Mucosa of rectum (tissue), 2 donors: ENCODE measurements around the gene PTPN14.

Source experiments
- H3K27ac ChIP-seq, 2 donors: one replicate each; pipeline ENCODE4 v1.7.0; 2013; ENCODE audit warnings: inconsistent platforms in 2 of 2, low read depth in 2 of 2, low read length in 2 of 2
- H3K27me3 ChIP-seq, 2 donors: one replicate each; pipeline ENCODE4 v1.7.0; 2013; ENCODE audit warnings: low read length in 2 of 2; ENCODE audit not compliant: control insufficient read depth in 2 of 2, insufficient read depth in 2 of 2
- H3K36me3 ChIP-seq, 2 donors: one replicate each; pipeline ENCODE4 v1.7.0; 2013; ENCODE audit warnings: low read length in 2 of 2; ENCODE audit not compliant: control insufficient read depth in 2 of 2, insufficient read depth in 2 of 2
- H3K4me1 ChIP-seq, 2 donors: one replicate each; pipeline ENCODE4 v1.7.0; 2013; ENCODE audit warnings: low read length in 2 of 2, mild to moderate bottlenecking in 1 of 2; ENCODE audit not compliant: control insufficient read depth in 2 of 2, insufficient read depth in 2 of 2
- H3K4me3 ChIP-seq, 2 donors: one replicate each; pipeline ENCODE4 v1.7.0; 2013; ENCODE audit warnings: low read length in 2 of 2
- H3K9ac ChIP-seq, 2 donors: one replicate each; pipeline ENCODE4 v1.7.0; 2013; ENCODE audit warnings: low read length in 2 of 2, low read depth in 1 of 2, mild to moderate bottlenecking in 1 of 2
- H3K9me3 ChIP-seq, 2 donors: one replicate each; pipeline ENCODE4 v1.7.0; 2013; ENCODE audit warnings: low read length in 2 of 2; ENCODE audit not compliant: control insufficient read depth in 2 of 2
- donor health status: healthy.
- donor health status: Normal muscosa, but diverticular disease.

The PTPN14 gene

DNA sequence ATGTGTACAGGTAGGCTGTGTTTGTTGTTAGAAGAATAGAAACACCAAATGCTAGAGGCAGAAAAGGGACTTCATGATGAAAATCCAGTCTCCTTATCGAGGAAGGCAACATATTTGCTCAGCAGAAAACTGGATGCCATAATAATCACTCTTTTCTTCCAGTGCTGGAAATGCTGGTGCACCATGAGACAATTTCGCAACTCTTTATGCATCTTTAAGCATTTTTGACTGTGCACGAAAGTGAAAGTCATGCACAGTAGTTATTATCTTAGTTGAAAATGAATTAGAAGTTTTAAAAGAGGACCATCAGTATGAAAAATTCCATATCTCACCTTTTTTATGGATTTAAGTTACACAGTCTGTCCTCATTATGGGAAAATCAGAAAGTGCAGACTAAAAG, 241.4 kb downstream of the PTPN14 start:
- H3K4me1 ChIP-seq, result no peaks in the 10 kb centered on the region
- H3K27ac ChIP-seq, result no peak overlapping the region
- no peaks in the 10 kb centered on the region for H3K9me3 ChIP-seq
- H3K4me3 ChIP-seq, result no peak overlapping the region
- H3K27me3 ChIP-seq, result no peaks in the 10 kb centered on the region
- no peaks in the 10 kb centered on the region for H3K36me3 ChIP-seq
- no peak overlapping the region for H3K9ac ChIP-seq

DNA sequence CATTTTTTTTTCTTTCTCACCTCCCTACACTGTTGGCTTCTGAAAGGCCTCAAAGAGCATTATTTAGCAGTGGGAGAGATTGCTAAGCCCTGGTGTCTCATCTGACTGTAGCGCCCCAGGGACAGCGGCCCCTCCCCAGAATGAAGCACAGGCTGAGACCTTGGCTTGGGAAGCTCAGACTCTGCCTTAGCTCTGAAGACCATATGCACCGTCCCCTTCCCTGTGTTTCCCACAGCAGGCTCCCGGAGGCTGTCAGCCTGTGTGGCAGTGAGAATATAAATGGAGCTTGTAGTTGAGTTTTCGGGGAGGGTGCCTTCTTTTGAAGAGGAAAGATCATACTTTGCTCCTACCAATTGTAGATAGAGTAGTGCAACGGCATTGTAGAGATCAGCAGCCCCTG, 245.1 kb downstream of the PTPN14 start:
- no peak overlapping the region for H3K9ac ChIP-seq
- H3K36me3 ChIP-seq, result no peaks in the 10 kb centered on the region
- H3K27ac ChIP-seq, result no peak overlapping the region
- H3K27me3 ChIP-seq, result no peaks in the 10 kb centered on the region
- H3K9me3 ChIP-seq, result no peaks in the 10 kb centered on the region
- no peak overlapping the region for H3K4me3 ChIP-seq
- H3K4me1 ChIP-seq, result no peaks in the 10 kb centered on the region

DNA sequence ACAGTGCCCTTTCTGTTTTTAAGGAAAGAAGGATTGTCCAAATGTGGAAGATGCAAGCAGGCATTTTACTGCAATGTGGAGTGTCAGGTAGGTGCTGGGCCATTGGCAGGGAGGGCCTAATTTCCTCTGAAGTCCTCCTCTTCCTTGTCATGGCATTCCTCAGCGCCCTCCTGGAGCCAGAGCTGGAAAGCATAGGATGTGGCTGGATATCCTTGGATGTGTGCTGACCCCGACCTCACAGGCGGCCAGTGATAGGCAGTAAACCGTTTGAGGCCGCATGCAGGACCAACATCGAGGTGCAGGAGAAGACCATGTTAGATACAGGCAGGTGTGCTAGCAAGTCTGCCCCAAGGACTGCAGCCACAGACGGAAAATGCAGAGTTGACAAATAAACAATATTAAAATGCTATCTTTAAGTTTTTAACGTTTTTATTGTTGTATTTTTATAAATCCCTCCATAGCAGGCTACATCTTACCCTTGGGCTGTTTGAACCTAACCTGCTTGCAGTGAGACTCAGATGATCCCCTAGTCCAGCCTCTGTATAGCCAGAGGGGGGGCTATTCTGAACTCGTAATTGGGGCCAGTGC, 246.1 kb downstream of the PTPN14 start:
- Histone ChIP-seq H3K9me3 (no peaks in the 10 kb centered on the region), H3K27ac (no peak overlapping the region), H3K27me3 (no peaks in the 10 kb centered on the region), H3K9ac (no peak overlapping the region), H3K4me1 (no peaks in the 10 kb centered on the region), H3K4me3 (no peak overlapping the region), H3K36me3 (no peaks in the 10 kb centered on the region)

DNA sequence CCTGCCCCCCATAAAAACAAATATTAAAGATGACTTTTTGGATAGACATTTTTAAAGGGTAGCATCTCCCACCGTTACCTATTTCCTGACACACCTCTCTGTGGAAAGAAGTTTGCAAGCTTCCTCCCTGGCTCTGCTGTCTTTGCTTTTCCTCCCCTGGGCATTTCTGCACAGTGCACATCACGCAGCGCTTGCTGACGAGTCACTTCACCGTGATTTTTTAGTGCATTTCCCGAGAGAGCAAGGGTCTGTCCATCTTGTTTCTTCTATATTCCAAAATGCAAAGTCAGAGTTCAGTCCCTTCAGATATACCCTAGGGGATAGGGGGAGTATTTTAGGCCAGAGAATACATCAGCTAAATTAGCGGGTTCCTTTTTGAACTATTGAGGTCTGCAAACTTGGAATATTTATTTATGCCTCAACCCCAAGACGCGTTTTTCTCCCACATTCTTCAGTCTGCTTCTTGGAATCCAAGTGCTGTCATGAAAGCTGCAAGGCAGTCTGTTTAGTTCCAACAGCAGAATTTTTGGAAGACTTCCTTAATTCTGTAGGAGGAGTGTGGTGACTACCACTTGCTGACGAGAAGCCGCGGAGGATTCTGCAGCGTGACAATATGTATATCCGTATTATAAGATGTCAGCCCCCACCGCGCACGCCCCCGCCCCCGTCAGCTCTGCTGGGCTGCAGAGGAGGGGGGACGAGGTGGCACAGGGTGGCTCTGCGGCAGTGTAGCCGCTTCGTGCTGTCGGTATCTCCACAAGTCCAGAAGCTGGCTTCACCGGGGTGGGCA, 248.1 kb downstream of the PTPN14 start:
- Histone ChIP-seq H3K9ac (no peak overlapping the region), H3K4me1 (no peaks in the 10 kb centered on the region), H3K27me3 (no peaks in the 10 kb centered on the region), H3K9me3 (no peaks in the 10 kb centered on the region), H3K27ac (no peak overlapping the region), H3K36me3 (no peaks in the 10 kb centered on the region), H3K4me3 (no peak overlapping the region)

DNA sequence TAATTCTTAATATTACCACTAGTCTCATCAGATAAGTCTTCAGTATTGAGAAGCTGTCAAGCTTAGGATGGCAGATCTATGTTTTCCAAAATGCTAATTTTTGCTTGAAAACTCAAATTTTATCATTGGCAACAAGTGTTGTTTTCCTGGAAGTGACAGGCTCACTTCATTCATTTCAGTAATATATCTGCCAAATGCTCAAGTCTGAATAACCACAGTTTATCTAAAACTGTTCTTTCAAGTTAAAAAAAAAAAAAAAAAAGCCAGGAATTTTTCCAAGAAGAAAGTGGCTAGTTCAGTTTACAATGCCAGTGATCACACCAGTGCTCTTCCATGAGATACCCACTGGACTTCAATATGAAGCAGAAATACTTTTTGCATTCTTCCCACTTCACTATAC, 249.9 kb downstream of the PTPN14 start:
- Histone ChIP-seq H3K9ac (no peak overlapping the region), H3K36me3 (no peaks in the 10 kb centered on the region), H3K9me3 (no peaks in the 10 kb centered on the region), H3K27ac (no peak overlapping the region), H3K4me3 (no peak overlapping the region), H3K4me1 (no peaks in the 10 kb centered on the region), H3K27me3 (no peaks in the 10 kb centered on the region)

DNA sequence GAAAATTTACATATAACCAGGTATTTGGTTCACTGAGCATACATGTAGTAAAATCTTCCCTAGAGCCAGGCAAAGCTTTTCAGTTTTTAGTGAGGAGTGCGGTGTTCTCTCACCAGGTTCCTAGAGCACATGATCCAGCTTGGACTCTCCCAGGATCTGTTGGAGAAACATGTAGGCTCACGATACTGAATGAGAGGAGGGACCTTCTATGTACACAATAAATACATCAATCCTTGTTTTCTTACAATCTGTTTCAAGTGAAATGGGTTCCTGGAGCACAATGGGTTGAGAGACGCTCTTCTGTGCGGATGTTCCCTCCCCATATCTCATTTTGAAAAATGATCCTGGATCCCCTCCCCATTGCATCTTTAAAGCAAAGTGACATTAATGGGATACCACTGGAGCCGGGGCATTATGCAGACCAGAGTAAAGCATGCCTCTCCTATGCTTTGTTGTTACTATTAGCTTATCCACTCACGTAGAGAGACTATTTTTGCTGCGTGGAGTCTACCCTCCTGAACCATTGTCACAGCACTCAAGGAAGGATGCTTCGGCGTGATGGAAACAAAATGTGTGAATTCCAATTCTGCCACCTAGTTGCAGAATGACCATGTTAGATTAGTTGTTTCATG, 251.1 kb downstream of the PTPN14 start:
- no peak overlapping the region for H3K4me3 ChIP-seq
- H3K36me3 ChIP-seq, result no peaks in the 10 kb centered on the region
- no peaks in the 10 kb centered on the region for H3K9me3 ChIP-seq
- no peak overlapping the region for H3K27ac ChIP-seq
- no peaks in the 10 kb centered on the region for H3K4me1 ChIP-seq
- no peak overlapping the region for H3K9ac ChIP-seq
- no peaks in the 10 kb centered on the region for H3K27me3 ChIP-seq
